T-helper 17 cell (primary cell): ENCODE data around the gene MARVELD3. TPM values are rescaled to one million over a fixed set of nuclear protein-coding genes. Genes with fewer than 3 reads are reported as not detected.
"Not testable (repeated sequence)": the region's sequence is repeated elsewhere in the genome, so short reads cannot be mapped to it uniquely, and the experiment has no call there.

ENCODE experiments used
- ATAC-seq: fragments of 150-1000 bp; cut with Tn5 transposase; 2 replicates; pipeline ENCODE4 v1.10.0; 2021; ENCODE audit warnings: mild to moderate bottlenecking, moderate library complexity
- DNase-seq, 3 donors: peaks; one replicate each; pipeline versions ENCODE4 v3.0.0 to v3.0.0-alpha.2; 2020 to 2021
- H3K9me3 ChIP-seq: one replicate; pipeline ENCODE4 v1.7.0; 2013; ENCODE audit warnings: low read length, mild to moderate bottlenecking; ENCODE audit not compliant: control insufficient read depth, poor library complexity, severe bottlenecking
- H3K27ac Mint-ChIP-seq: one replicate; pipeline ENCODE4 v1.8.0; 2022; ENCODE audit warnings: mild to moderate bottlenecking, moderate library complexity, mixed read lengths
- H3K27me3 Mint-ChIP-seq: one replicate; pipeline ENCODE4 v1.8.0; 2022; ENCODE audit warnings: mixed read lengths
- H3K36me3 Mint-ChIP-seq: one replicate; pipeline ENCODE4 v1.8.0; 2022; ENCODE audit warnings: low read depth, mixed read lengths
- H3K4me1 Mint-ChIP-seq: one replicate; pipeline ENCODE4 v1.8.0; 2022; ENCODE audit warnings: mild to moderate bottlenecking, mixed read lengths
- H3K4me3 Mint-ChIP-seq: one replicate; pipeline ENCODE4 v1.8.0; 2022; ENCODE audit warnings: mild to moderate bottlenecking, moderate library complexity, mixed read lengths
- total RNA-seq, 4 donors: library from RNA in 2 of 4; stranded (reverse) in 2 of 4; gene quantifications; one replicate each; pipeline ENCODE4 v1.2.3 and lab custom pipeline; 2022 to 2026

The MARVELD3 gene
- total RNA-seq, 2 donors from 2014 or later, result not detected

- Mint-ChIP-seq H3K36me3 (peaks cover 26% of the 10 kb centered on the region), H3K27me3 (no peaks in the 10 kb centered on the region), H3K27ac (peak overlapping the region; percentile 8), H3K4me1 (peaks cover 11% of the 10 kb centered on the region), H3K4me3 (no peak overlapping the region)
- ATAC-seq, result no peak
- H3K9me3 ChIP-seq, result no peaks in the 10 kb centered on the region
- no peak for DNase-seq
Observed at GRCh38 chr16:71666928-71667707, 41.1 kb downstream of the MARVELD3 start.

DNA sequence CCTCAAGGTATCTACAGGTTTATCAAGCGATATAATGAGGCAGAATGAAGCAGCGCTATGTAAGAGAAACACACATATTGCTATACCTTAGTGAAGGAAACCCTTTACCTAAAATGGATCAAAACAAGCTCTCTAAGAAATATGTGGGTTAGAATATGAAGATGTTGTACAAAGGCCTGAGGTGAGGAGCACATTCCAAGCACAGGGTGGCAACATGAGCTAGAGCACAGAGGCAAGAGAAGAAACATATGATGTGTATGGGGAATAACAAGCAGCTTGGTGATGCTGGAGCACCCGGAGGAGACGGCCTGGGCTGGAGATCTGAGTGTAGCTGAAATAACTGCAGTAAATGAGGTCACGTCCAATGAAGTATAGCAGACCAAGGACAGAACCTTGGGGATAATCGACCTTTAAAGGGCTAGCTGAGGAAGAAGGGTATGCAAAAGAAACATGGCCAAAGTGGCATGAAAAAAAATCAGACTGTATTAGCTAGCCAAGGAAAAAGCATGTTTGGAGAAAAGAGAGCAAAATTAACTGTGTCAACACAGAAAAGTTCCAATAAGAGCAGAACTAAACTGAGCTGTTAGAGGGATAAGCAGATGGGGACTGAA is 44.0 kb downstream of the MARVELD3 start:
- ATAC-seq, result no peak
- H3K4me1 Mint-ChIP-seq, result peaks cover 11% of the 10 kb centered on the region
- no peaks in the 10 kb centered on the region for H3K27me3 Mint-ChIP-seq
- no peaks in the 10 kb centered on the region for H3K9me3 ChIP-seq
- no peak for DNase-seq
- peaks cover 26% of the 10 kb centered on the region for H3K36me3 Mint-ChIP-seq
- peak overlapping the region; percentile 63 for H3K27ac Mint-ChIP-seq
- H3K4me3 Mint-ChIP-seq, result no peak overlapping the region

DNA sequence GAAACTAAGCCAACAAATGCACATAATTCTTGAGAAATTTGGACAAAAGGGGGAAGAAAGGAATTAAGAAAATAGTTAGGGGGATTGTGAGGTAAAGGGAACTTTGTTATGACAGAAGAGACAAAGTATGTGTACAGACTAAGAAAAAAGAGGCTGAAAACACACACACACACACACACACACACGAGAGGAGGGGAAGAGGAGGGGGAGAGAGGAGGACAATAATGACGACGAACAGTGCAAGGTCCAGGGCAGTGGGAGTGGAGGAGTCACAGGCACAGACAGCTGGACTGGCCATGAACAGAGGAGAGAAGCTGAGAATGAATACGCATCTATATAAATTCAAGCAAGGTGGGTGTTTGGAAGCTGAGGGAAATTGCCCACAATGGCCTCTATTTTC is 44.6 kb downstream of the MARVELD3 start:
- peak overlapping the region; percentile 63 for H3K27ac Mint-ChIP-seq
- H3K9me3 ChIP-seq, result no peaks in the 10 kb centered on the region
- no peak overlapping the region for H3K4me3 Mint-ChIP-seq
- ATAC-seq (no peak), DNase-seq (no peak)
- H3K4me1 Mint-ChIP-seq, result peaks cover 11% of the 10 kb centered on the region
- H3K27me3 Mint-ChIP-seq, result no peaks in the 10 kb centered on the region
- H3K36me3 Mint-ChIP-seq, result peaks cover 26% of the 10 kb centered on the region

DNA sequence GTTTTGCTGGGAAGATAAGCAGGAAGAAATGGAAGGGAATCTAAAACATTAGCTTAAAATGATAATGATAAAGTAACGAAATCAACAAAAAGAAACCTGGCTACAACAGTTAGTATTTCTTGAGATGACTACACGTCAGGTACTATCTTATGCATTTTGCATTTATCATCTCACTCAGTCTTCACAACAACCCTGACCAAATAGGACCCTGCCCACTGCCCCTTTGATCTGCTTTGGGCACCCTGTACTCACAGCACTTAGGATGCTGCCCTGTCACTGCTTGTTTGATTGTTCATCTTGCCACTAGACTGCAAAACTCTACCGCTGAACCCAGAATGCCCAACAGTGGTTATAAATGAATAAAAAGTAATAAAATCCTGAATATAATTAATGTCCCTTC is 45.2 kb downstream of the MARVELD3 start:
- DNase-seq, result no peak
- Mint-ChIP-seq H3K27ac (no peak overlapping the region), H3K4me1 (peaks cover 11% of the 10 kb centered on the region), H3K4me3 (no peak overlapping the region), H3K36me3 (peaks cover 24% of the 10 kb centered on the region), H3K27me3 (no peaks in the 10 kb centered on the region)
- ATAC-seq, result no peak
- no peaks in the 10 kb centered on the region for H3K9me3 ChIP-seq

DNA sequence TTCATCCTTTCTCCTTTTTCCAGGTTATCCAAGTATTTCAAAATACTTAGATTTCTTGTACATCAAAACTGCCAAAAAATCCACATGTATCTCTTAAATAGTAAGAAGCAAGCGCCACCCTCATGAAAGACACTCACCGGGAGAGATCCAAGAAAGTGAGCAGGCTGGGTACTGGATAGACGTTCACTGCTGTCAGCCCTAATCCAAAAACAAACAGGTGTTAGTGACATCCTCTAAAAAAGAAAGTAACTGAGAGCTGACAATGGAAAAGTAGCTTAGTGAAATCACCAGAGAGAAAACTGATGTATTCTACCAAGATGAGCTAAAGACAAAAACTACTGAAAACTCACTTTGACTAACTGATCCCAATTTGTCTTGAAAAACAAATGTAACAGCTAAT is 46.1 kb downstream of the MARVELD3 start:
- ATAC-seq (no peak), DNase-seq (no peak)
- Mint-ChIP-seq H3K27ac (peak overlapping the region; percentile 37), H3K4me3 (no peak overlapping the region), H3K36me3 (peaks cover 22% of the 10 kb centered on the region), H3K4me1 (peaks cover 9% of the 10 kb centered on the region), H3K27me3 (no peaks in the 10 kb centered on the region)
- no peaks in the 10 kb centered on the region for H3K9me3 ChIP-seq

DNA sequence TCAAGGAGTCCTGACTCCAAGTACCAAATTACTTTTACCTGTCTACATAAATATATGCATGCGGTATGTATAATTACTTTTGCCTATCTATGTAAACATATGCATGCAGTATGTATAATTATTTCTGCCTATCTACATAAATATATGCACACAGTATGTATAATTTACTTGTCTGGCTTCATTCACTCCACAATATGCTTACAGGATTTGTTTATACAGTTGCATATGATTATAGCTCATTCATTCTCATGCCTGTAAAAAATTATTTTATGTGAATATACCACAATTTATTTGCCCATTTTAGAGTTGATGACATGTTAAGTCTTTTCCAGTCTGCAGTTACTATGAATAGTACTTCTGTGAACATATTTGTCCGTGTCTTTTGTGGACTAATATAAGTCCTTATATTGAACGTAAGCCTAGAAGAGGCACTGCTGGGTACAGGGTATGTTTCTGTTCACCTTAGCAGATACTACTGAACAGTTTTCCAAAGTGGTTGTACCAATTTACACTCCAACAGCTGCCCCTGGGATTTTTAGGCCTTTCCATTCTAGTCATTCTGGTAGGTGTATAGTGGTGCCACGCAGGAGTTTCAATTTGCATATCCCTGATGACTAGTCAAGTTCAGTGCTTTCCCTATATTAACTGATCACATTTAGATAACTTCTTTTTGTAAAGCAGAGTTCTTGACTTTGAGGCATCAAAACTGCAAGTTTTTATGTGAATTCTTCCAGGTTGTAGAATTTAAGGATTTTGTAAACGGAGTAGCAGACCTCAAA is 47.0 kb downstream of the MARVELD3 start:
- Mint-ChIP-seq H3K36me3 (peaks cover 20% of the 10 kb centered on the region), H3K27ac (no peak overlapping the region), H3K4me1 (peaks cover 9% of the 10 kb centered on the region), H3K4me3 (no peak overlapping the region), H3K27me3 (no peaks in the 10 kb centered on the region)
- no peaks in the 10 kb centered on the region for H3K9me3 ChIP-seq
- DNase-seq, result no peak
- ATAC-seq, result no peak

DNA sequence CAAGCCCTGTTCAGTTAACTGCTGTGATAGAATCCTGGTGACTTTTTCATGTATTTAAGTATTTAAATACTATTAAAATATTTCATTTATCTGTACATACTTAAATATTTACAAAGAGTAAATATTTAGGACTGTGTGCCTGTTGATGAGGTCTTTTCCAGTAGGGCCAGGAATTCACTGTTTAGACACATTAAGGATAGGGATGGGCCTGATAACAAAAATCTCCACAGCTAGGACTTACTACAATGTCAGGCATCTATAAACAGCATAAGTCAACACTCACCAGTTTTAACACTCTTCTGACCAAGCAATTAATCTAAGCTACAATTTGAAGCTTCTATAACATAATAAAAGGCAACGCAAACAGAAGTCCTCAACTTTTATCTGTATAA is 47.6 kb downstream of the MARVELD3 start:
- ATAC-seq, result no peak
- peaks cover 20% of the 10 kb centered on the region for H3K36me3 Mint-ChIP-seq
- no peaks in the 10 kb centered on the region for H3K27me3 Mint-ChIP-seq
- H3K4me1 Mint-ChIP-seq, result peaks cover 9% of the 10 kb centered on the region
- no peak overlapping the region for H3K4me3 Mint-ChIP-seq
- no peak overlapping the region for H3K27ac Mint-ChIP-seq
- H3K9me3 ChIP-seq, result no peaks in the 10 kb centered on the region
- DNase-seq, result no peak

- peaks cover 16% of the 10 kb centered on the region for H3K36me3 Mint-ChIP-seq
- H3K27me3 Mint-ChIP-seq, result no peaks in the 10 kb centered on the region
- H3K4me1 Mint-ChIP-seq, result peaks cover 9% of the 10 kb centered on the region
- no peaks in the 10 kb centered on the region for H3K9me3 ChIP-seq
- no peak overlapping the region for H3K27ac Mint-ChIP-seq
- H3K4me3 Mint-ChIP-seq, result no peak overlapping the region
- no peak for DNase-seq
- no peak for ATAC-seq
Observed at GRCh38 chr16:71674229-71674628, 48.2 kb downstream of the MARVELD3 start.

- Mint-ChIP-seq H3K4me3 (no peak overlapping the region), H3K27ac (no peak overlapping the region), H3K36me3 (peaks cover 5% of the 10 kb centered on the region), H3K4me1 (peaks cover 4% of the 10 kb centered on the region), H3K27me3 (no peaks in the 10 kb centered on the region)
- DNase-seq (no peak), ATAC-seq (no peak)
- H3K9me3 ChIP-seq, result no peaks in the 10 kb centered on the region
Observed at GRCh38 chr16:71675380-71675779, 49.4 kb downstream of the MARVELD3 start.

- Mint-ChIP-seq H3K27me3 (no peaks in the 10 kb centered on the region), H3K36me3 (peaks cover 2% of the 10 kb centered on the region), H3K4me1 (peaks cover 2% of the 10 kb centered on the region), H3K4me3 (no peak overlapping the region), H3K27ac (no peak overlapping the region)
- no peak for DNase-seq
- H3K9me3 ChIP-seq, result no peaks in the 10 kb centered on the region
- no peak for ATAC-seq
Observed at GRCh38 chr16:71676236-71676635, 50.3 kb downstream of the MARVELD3 start.

DNA sequence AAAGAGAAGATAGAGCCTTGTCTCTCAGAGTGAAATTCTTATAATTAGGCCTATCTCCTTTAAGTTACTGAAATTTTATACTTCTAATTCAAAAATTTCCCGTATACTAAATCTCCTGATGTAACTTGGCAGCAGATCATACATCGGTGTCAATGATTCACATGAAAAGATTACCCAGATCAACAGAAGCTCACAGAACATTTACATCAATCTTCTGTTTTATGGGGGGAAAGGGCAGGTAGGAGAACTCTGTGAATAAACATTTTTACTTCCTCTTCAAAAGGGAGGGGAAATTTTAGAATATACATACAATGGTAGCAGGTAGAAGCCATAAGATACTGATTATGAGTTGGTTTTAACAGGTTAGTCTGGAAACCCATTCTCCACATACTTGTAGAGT is 55.4 kb downstream of the MARVELD3 start:
- no peak for DNase-seq
- Mint-ChIP-seq H3K27me3 (no peaks in the 10 kb centered on the region), H3K4me3 (no peak overlapping the region), H3K27ac (no peak overlapping the region), H3K36me3 (peaks cover 5% of the 10 kb centered on the region), H3K4me1 (peaks cover 2% of the 10 kb centered on the region)
- no peaks in the 10 kb centered on the region for H3K9me3 ChIP-seq
- no peak for ATAC-seq

DNA sequence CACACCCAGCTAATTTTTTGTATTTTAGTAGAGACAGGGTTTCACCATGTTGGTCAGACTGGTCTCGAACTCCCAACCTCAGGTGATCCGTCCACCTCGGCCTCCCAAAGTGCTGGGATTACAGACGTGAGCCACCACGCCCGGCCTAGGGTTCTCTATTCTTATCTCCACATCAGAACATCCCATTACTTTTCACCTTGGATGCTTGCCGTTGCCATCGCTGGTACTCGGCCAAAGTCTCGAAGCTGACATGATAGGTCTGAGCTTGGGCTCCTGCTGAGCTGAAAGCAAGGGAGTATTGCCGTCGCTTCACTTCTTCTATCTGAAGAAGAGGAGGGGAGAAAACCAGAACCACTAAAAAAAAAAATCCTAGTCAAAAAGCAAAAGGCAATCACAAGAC is 58.3 kb downstream of the MARVELD3 start:
- not testable (repeated sequence) for H3K4me1 Mint-ChIP-seq, H3K27me3 Mint-ChIP-seq, ATAC-seq, H3K27ac Mint-ChIP-seq, H3K9me3 ChIP-seq, DNase-seq, H3K4me3 Mint-ChIP-seq
- peaks cover 11% of the 10 kb centered on the region for H3K36me3 Mint-ChIP-seq
